HEK293 (cell line): Measurements from ENCODE around the gene EYS.

ENCODE experiments used
- CTCF ChIA-PET: fragments of 350-600 bp; formaldehyde crosslinking; extraction: SDS; loops from one replicate; lab custom pipeline; 2021; ENCODE audit warnings: antibody characterized with exemption; lab: Yijun Ruan, JAX
- POLR2A ChIA-PET: fragments of 300-600 bp; formaldehyde crosslinking; extraction: SDS; loops from one replicate; lab custom pipeline; 2020; ENCODE audit warnings: antibody characterized with exemption, inconsistent platforms; lab: Yijun Ruan, JAX
- H3K27ac ChIP-seq: fragments of 200-500 bp; sonication (Bioruptor generic); 2 replicates; pipeline ENCODE4 v1.5.1; 2014; ENCODE audit warnings: low read depth, low read length, control low read depth, inconsistent platforms; ENCODE audit errors: extremely low read depth
- H3K36me3 ChIP-seq, 2 experiments: fragments of 200-500 bp in 1 of 2; sonication (Bioruptor generic) in 1 of 2; 1 replicate in 1 of 2; 2 replicates in 1 of 2; pipeline ENCODE4 v1.5.1; 2014 to 2017; ENCODE audit warnings: inconsistent platforms in 2 of 2, low read length in 2 of 2; ENCODE audit not compliant: control insufficient read depth in 2 of 2, insufficient read depth in 1 of 2
- H3K4me1 ChIP-seq: fragments of 200-500 bp; sonication (Bioruptor generic); 2 replicates; pipeline ENCODE4 v1.5.1; 2014; ENCODE audit warnings: mild to moderate bottlenecking, low read length, inconsistent platforms; ENCODE audit not compliant: control insufficient read depth, insufficient read depth
- H3K4me3 ChIP-seq: 2 replicates; pipeline ENCODE4 v1.5.1; 2011; ENCODE audit warnings: low read depth, mild to moderate bottlenecking, control low read depth, low read length, moderate library complexity
- H3K9me3 ChIP-seq: fragments of 200-500 bp; sonication (Bioruptor generic); 2 replicates; pipeline ENCODE4 v1.5.1; 2014; ENCODE audit warnings: low read depth, low read length, inconsistent platforms; ENCODE audit not compliant: control insufficient read depth, insufficient read depth
- FEZF1 ChIP-seq: fragments of 450-650 bp; formaldehyde crosslinking; IDR thresholded peaks from 2 replicates; pipeline ENCODE4 v1.5.1; 2016; ENCODE audit warnings: missing biosample characterization, missing genetic modification characterization
- KLF16 ChIP-seq: fragments of 450-650 bp; formaldehyde crosslinking; IDR thresholded peaks from 2 replicates; pipeline ENCODE4 v1.5.1; 2017; ENCODE audit warnings: missing biosample characterization, missing genetic modification characterization
- PRDM10 ChIP-seq: fragments of 450-650 bp; formaldehyde crosslinking; IDR thresholded peaks from 2 replicates; pipeline ENCODE4 v1.5.1; 2016; ENCODE audit warnings: missing biosample characterization, missing genetic modification characterization
- REPIN1 ChIP-seq: fragments of 450-650 bp; formaldehyde crosslinking; IDR thresholded peaks from 2 replicates; pipeline ENCODE4 v1.5.1; 2017; ENCODE audit warnings: missing biosample characterization, missing genetic modification characterization, low read depth
- SETDB1 ChIP-seq: IDR thresholded peaks from one replicate; pipeline ENCODE4 v1.6.1; 2017; ENCODE audit warnings: mild to moderate bottlenecking, low read length, moderate library complexity, mixed read lengths; ENCODE audit not compliant: insufficient read length
- TRIM28 ChIP-seq: IDR thresholded peaks from 2 replicates; pipeline ENCODE4 v1.6.1; 2011; ENCODE audit warnings: low read length, control low read depth, borderline replicate concordance
- ZBTB1 ChIP-seq: fragments of 450-650 bp; formaldehyde crosslinking; IDR thresholded peaks from 2 replicates; pipeline ENCODE4 v1.5.1; 2016; ENCODE audit warnings: missing biosample characterization, missing genetic modification characterization
- ZBTB21 ChIP-seq: fragments of 450-650 bp; formaldehyde crosslinking; IDR thresholded peaks from 2 replicates; pipeline ENCODE4 v1.5.1; 2017; ENCODE audit warnings: missing biosample characterization, missing genetic modification characterization
- ZBTB48 ChIP-seq: fragments of 450-650 bp; formaldehyde crosslinking; IDR thresholded peaks from 2 replicates; pipeline ENCODE4 v1.5.1; 2016; ENCODE audit warnings: missing biosample characterization, missing genetic modification characterization
- ZBTB49 ChIP-seq: fragments of 450-650 bp; formaldehyde crosslinking; IDR thresholded peaks from 2 replicates; pipeline ENCODE4 v1.5.1; 2016; ENCODE audit warnings: missing biosample characterization, missing genetic modification characterization, low read depth
- ZFP41 ChIP-seq: fragments of 450-650 bp; formaldehyde crosslinking; IDR thresholded peaks from 2 replicates; pipeline ENCODE4 v1.5.1; 2016; ENCODE audit warnings: missing biosample characterization, missing genetic modification characterization, borderline replicate concordance
- ZNF121 ChIP-seq: fragments of 450-650 bp; formaldehyde crosslinking; IDR thresholded peaks from 2 replicates; pipeline ENCODE4 v1.5.1; 2016; ENCODE audit warnings: missing biosample characterization, missing genetic modification characterization
- ZNF132 ChIP-seq: fragments of 450-650 bp; formaldehyde crosslinking; IDR thresholded peaks from 2 replicates; pipeline ENCODE4 v1.5.1; 2017; ENCODE audit warnings: missing biosample characterization, missing genetic modification characterization, borderline replicate concordance
- ZNF155 ChIP-seq: fragments of 450-650 bp; formaldehyde crosslinking; IDR thresholded peaks from 2 replicates; pipeline ENCODE4 v1.5.1; 2016; ENCODE audit warnings: missing biosample characterization, missing genetic modification characterization
- ZNF18 ChIP-seq: fragments of 450-650 bp; formaldehyde crosslinking; IDR thresholded peaks from 2 replicates; pipeline ENCODE4 v1.5.1; 2016; ENCODE audit warnings: missing biosample characterization, missing genetic modification characterization
- ZNF221 ChIP-seq: fragments of 450-650 bp; formaldehyde crosslinking; IDR thresholded peaks from 2 replicates; pipeline ENCODE4 v1.5.1; 2017; ENCODE audit warnings: missing biosample characterization, missing genetic modification characterization, borderline replicate concordance
- ZNF274 ChIP-seq, 2 experiments: fragments of 200-500 bp in 1 of 2; fragments of 450-650 bp in 1 of 2; sonication (Bioruptor generic) in 1 of 2; formaldehyde crosslinking in 1 of 2; IDR thresholded peaks; 2 replicates each; pipeline versions ENCODE4 v1.5.1 to v1.6.1; 2014 to 2016; ENCODE audit warnings: borderline replicate concordance in 1 of 2, inconsistent platforms in 1 of 2, low read length in 1 of 2, missing biosample characterization in 1 of 2, missing genetic modification characterization in 1 of 2
- ZNF530 ChIP-seq: fragments of 450-650 bp; formaldehyde crosslinking; IDR thresholded peaks from 2 replicates; pipeline ENCODE4 v1.5.1; 2016; ENCODE audit warnings: low read depth, missing biosample characterization, missing genetic modification characterization
- ZNF670 ChIP-seq: fragments of 450-650 bp; formaldehyde crosslinking; IDR thresholded peaks from 2 replicates; pipeline ENCODE4 v1.5.1; 2016; ENCODE audit warnings: missing biosample characterization, missing genetic modification characterization, low read depth
- ZNF692 ChIP-seq: fragments of 450-650 bp; formaldehyde crosslinking; IDR thresholded peaks from 2 replicates; pipeline ENCODE4 v1.5.1; 2016; ENCODE audit warnings: missing biosample characterization, missing genetic modification characterization
- ZNF704 ChIP-seq: fragments of 450-650 bp; formaldehyde crosslinking; IDR thresholded peaks from 2 replicates; pipeline ENCODE4 v1.5.1; 2016; ENCODE audit warnings: missing biosample characterization, missing genetic modification characterization
- ZNF837 ChIP-seq: fragments of 450-650 bp; formaldehyde crosslinking; IDR thresholded peaks from 2 replicates; pipeline ENCODE4 v1.5.1; 2016; ENCODE audit warnings: missing biosample characterization, missing genetic modification characterization
- TF ChIP-seq, protein P1 (sequence below): fragments of 450-650 bp; formaldehyde crosslinking; IDR thresholded peaks from 2 replicates; pipeline ENCODE4 v1.5.1; 2016; ENCODE audit warnings: missing biosample characterization, missing genetic modification characterization

Gene EYS

GRCh38 chr6:65566117-65566516 is 140.9 kb downstream of the EYS start:
- no peaks in the 10 kb centered on the region for H3K36me3 ChIP-seq
- no peaks in the 10 kb centered on the region for H3K4me1 ChIP-seq
- no peak overlapping the region for H3K4me3 ChIP-seq
- CTCF ChIA-PET, result interaction anchor here (0.7 kb wide), 2 partner anchors 401 to 1401 kb away, joined by 3 to 5 read pairs; no protein-coding TSS in a partner anchor
- TF ChIP-seq ZBTB48 (tag by site-specific recombination) (no peak), TRIM28 (no peak), ZNF530 (tag by site-specific recombination) (no peak), ZNF155 (no peak), REPIN1 (no peak), FEZF1 (no peak), KLF16 (tag by site-specific recombination) (no peak)
- TF ChIP-seq, protein P1, sequence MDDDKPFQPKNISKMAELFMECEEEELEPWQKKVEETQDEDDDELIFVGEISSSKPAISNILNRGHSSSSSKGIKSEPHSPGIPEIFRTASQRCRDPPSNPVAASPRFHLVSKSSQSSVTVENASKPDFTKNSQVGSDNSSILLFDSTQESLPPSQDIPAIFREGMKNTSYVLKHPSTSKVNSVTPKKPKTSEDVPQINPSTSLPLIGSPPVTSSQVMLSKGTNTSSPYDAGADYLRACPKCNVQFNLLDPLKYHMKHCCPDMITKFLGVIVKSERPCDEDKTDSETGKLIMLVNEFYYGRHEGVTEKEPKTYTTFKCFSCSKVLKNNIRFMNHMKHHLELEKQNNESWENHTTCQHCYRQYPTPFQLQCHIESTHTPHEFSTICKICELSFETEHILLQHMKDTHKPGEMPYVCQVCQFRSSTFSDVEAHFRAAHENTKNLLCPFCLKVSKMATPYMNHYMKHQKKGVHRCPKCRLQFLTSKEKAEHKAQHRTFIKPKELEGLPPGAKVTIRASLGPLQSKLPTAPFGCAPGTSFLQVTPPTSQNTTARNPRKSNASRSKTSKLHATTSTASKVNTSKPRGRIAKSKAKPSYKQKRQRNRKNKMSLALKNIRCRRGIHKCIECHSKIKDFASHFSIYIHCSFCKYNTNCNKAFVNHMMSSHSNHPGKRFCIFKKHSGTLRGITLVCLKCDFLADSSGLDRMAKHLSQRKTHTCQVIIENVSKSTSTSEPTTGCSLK (tag by site-specific recombination), result no peak
- no peak overlapping the region for H3K27ac ChIP-seq
- H3K9me3 ChIP-seq, result no peaks in the 10 kb centered on the region
- POLR2A ChIA-PET, result no interaction called here

DNA sequence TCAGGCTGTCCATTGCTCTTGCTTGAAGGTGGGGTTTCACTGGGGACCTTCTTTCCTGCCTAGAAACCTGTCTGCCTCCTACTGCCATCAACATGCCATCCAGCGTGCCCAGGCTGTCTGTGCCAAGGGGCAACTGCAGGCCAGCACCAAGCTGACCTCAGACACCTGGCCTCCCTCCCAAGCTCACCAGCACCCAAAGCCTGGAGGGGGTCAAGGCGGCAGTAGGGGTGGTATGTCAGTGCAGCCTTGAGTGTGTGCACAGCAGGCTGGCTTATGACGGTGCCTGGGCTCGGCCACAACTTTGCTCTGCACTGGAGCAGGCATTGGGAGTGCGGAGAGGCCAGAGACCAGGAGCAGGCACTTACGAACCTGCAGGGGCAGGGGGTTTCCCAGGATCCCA is 149.0 kb downstream of the EYS start:
- POLR2A ChIA-PET, result no interaction called here
- CTCF ChIA-PET, result interaction anchor here (0.6 kb wide), 1 partner anchor 26 kb away, joined by 4 read pairs; no protein-coding TSS in a partner anchor
- Histone ChIP-seq H3K4me1 (no peaks in the 10 kb centered on the region), H3K36me3 (no peaks in the 10 kb centered on the region), H3K4me3 (no peak overlapping the region), H3K27ac (no peak overlapping the region), H3K9me3 (no peaks in the 10 kb centered on the region)
- TF ChIP-seq SETDB1 (no peak), ZNF221 (tag by site-specific recombination) (no peak), ZFP41 (no peak), ZBTB21 (tag by site-specific recombination) (no peak), ZNF18 (no peak), ZNF692 (tag by site-specific recombination) (no peak), ZNF274 (IDR thresholded peaks at IDR 0.05; ENCODE audit: low read length) (no peak), ZNF274 (tag by site-specific recombination; IDR thresholded peaks at IDR 0.05; ENCODE audit: borderline replicate concordance) (no peak), PRDM10 (tag by site-specific recombination) (no peak), ZNF132 (tag by site-specific recombination) (no peak), ZBTB49 (tag by site-specific recombination) (no peak), ZNF837 (no peak), ZNF704 (no peak), ZNF670 (tag by site-specific recombination) (no peak), ZNF121 (no peak), ZBTB1 (tag by site-specific recombination) (no peak), FEZF1 (no peak)
